WTC11 (cell line): ENCODE data around the gene TIGD3.

Experiments used
- CTCF ChIP-seq: fragments of 200-600 bp; IDR thresholded peaks from 2 replicates; pipeline ENCODE4 v1.8.0; 2022; ENCODE audit warnings: antibody characterized with exemption
- FOXK1 ChIP-seq: sonication (generic); formaldehyde crosslinking; IDR thresholded peaks from 2 replicates; pipeline ENCODE4 v1.8.0; 2022; ENCODE audit warnings: mild to moderate bottlenecking, moderate library complexity, missing genetic modification reagents
- HMGA2 ChIP-seq: fragments of 250-450 bp; sonication (Bioruptor Pico); IDR thresholded peaks from 2 replicates; pipeline ENCODE4 v1.4.0; 2021; ENCODE audit warnings: mild to moderate bottlenecking, moderate library complexity
- IRF2 ChIP-seq: sonication (generic); formaldehyde crosslinking; IDR thresholded peaks from 2 replicates; pipeline ENCODE4 v1.8.0; 2022; ENCODE audit warnings: low read depth, missing genetic modification reagents, borderline replicate concordance
- JUN ChIP-seq: sonication (generic); formaldehyde crosslinking; IDR thresholded peaks from 2 replicates; pipeline ENCODE4 v1.8.0; 2023; ENCODE audit warnings: mild to moderate bottlenecking, missing genetic modification reagents
- KAT7 ChIP-seq: sonication (generic); formaldehyde crosslinking; IDR thresholded peaks from 2 replicates; pipeline ENCODE4 v1.8.1; 2023; ENCODE audit warnings: missing genetic modification reagents, mild to moderate bottlenecking, borderline replicate concordance
- NR1H2 ChIP-seq: sonication (generic); formaldehyde crosslinking; IDR thresholded peaks from 2 replicates; pipeline ENCODE4 v1.9.0; 2021; ENCODE audit warnings: mild to moderate bottlenecking, moderate library complexity, missing genetic modification reagents
- TEAD4 ChIP-seq: sonication (generic); formaldehyde crosslinking; IDR thresholded peaks from 2 replicates; pipeline ENCODE4 v1.8.0; 2022; ENCODE audit warnings: mild to moderate bottlenecking, missing genetic modification reagents

GRCh38 chr11:65377777-65378176 lies 23.2 kb downstream of the TIGD3 start:
- TF ChIP-seq NR1H2, result no peak
- TF ChIP-seq CTCF, result no peak; the same call in 1 of the 2 replicates
- TF ChIP-seq FOXK1 (CRISPR knock-in tag), result no peak
- no peak for TF ChIP-seq JUN
- no peak for TF ChIP-seq TEAD4
- no peak for TF ChIP-seq HMGA2
- TF ChIP-seq IRF2 (CRISPR knock-in tag), result no peak
- no peak for TF ChIP-seq KAT7 (CRISPR knock-in tag)
